Left ventricle myocardium inferior (tissue), 1 donor: ENCODE data around the gene TIMM17B. TPM values are rescaled to one million over a fixed set of nuclear protein-coding genes. Genes with fewer than 3 reads are reported as not detected.
A peak's percentile ranks its signal among the peaks of the same experiment; 100 is the strongest.

ENCODE experiments used
- DNase-seq: peaks from one replicate; pipeline ENCODE4 v3.0.0-alpha.2; 2020
- H3K27ac ChIP-seq: fragments of 200-600 bp; replicated peaks from 2 replicates; pipeline ENCODE4 v1.8.0; 2021
- H3K27me3 ChIP-seq: fragments of 200-600 bp; 2 replicates; pipeline ENCODE4 v1.8.0; 2021; ENCODE audit warnings: low read depth
- H3K36me3 ChIP-seq: fragments of 200-600 bp; 2 replicates; pipeline ENCODE4 v1.8.0; 2021
- H3K4me1 ChIP-seq: fragments of 200-600 bp; 2 replicates; pipeline ENCODE4 v1.8.0; 2021
- H3K4me3 ChIP-seq: fragments of 200-600 bp; 2 replicates; pipeline ENCODE4 v1.8.0; 2021; ENCODE audit warnings: mild to moderate bottlenecking, moderate library complexity
- H3K9me3 ChIP-seq: fragments of 200-600 bp; replicated peaks from 2 replicates; pipeline ENCODE4 v1.8.0; 2021
- intact Hi-C: fragments of 100-400 bp; cut with micrococcal nuclease; formaldehyde crosslinking; loops from one replicate; pipeline ENCODE4 v1.11.0; 2022
- total RNA-seq: library from RNA; stranded (reverse); fragmentation: NEBNext Ultra II Directional; extraction: Animal tissue kit (Norgen Biotek cat#: 25700); gene quantifications from one replicate; pipeline ENCODE4 v1.2.1, GENCODE V29; 2021
- TF ChIP-seq, protein P1 (sequence below): fragments of 200-600 bp; IDR thresholded peaks from 2 replicates; pipeline ENCODE4 v1.8.0; 2021; ENCODE audit warnings: antibody characterized with exemption, mild to moderate bottlenecking, borderline replicate concordance
- donor health status: DM: no; HTN: yes; CAD: no; lungs with severe emphysema.

TIMM17B gene
- total RNA-seq, 1 donor from 2014 or later = 76.1 TPM

- no peaks in the 10 kb centered on the region for H3K27me3 ChIP-seq
- no peak overlapping the region for H3K4me3 ChIP-seq
- no peak for DNase-seq
- peaks cover 28% of the 10 kb centered on the region for H3K4me1 ChIP-seq
- no peaks in the 10 kb centered on the region for H3K9me3 ChIP-seq
- H3K36me3 ChIP-seq = peaks cover 31% of the 10 kb centered on the region
- intact Hi-C loops = no loop called here
- no peak overlapping the region for H3K27ac ChIP-seq
- TF ChIP-seq, protein P1, sequence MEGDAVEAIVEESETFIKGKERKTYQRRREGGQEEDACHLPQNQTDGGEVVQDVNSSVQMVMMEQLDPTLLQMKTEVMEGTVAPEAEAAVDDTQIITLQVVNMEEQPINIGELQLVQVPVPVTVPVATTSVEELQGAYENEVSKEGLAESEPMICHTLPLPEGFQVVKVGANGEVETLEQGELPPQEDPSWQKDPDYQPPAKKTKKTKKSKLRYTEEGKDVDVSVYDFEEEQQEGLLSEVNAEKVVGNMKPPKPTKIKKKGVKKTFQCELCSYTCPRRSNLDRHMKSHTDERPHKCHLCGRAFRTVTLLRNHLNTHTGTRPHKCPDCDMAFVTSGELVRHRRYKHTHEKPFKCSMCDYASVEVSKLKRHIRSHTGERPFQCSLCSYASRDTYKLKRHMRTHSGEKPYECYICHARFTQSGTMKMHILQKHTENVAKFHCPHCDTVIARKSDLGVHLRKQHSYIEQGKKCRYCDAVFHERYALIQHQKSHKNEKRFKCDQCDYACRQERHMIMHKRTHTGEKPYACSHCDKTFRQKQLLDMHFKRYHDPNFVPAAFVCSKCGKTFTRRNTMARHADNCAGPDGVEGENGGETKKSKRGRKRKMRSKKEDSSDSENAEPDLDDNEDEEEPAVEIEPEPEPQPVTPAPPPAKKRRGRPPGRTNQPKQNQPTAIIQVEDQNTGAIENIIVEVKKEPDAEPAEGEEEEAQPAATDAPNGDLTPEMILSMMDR = no peak
These were observed 23.1 kb upstream of the TIMM17B start for GRCh38 chrX:48920718-48921104.

DNA sequence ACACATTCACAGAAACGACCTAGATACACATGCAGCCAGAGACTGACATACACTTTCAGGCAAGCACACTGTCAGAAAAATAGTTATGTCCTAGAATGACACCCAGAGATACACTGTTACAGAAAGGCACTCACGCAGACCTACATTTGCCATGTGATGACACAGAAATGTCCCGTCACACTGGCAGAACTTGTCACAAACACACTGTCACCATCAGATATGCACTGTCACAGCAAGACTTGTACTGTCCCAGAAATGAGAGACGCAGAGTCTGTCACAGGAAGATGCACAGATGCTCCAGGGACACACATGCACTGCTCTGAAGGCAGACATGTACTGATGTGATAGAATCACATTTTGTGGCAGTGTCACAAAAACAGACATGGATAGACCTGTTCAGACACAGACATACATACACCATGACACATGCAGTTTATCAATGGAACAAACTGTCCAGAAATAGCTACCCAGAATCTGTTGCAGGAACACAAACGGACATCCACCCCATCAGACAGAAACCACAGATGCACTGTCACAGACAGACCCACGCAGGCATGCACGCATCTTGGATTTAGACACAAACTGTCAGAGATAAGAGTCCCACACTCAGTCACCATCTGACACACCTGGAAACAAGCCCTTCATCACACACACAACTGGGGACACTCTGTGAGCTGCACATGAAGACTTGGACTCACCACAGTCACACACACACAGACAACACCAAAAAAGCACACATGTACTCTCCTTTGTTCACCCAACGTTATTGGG, 22.6 kb upstream of the TIMM17B start:
- Histone ChIP-seq H3K36me3 (peaks cover 25% of the 10 kb centered on the region), H3K27ac (peak overlapping the region; percentile 84), H3K4me3 (no peak overlapping the region), H3K9me3 (no peaks in the 10 kb centered on the region), H3K4me1 (peaks cover 28% of the 10 kb centered on the region), H3K27me3 (no peaks in the 10 kb centered on the region)
- intact Hi-C loops = no loop called here
- TF ChIP-seq, protein P1 = no peak
- no peak for DNase-seq

DNA sequence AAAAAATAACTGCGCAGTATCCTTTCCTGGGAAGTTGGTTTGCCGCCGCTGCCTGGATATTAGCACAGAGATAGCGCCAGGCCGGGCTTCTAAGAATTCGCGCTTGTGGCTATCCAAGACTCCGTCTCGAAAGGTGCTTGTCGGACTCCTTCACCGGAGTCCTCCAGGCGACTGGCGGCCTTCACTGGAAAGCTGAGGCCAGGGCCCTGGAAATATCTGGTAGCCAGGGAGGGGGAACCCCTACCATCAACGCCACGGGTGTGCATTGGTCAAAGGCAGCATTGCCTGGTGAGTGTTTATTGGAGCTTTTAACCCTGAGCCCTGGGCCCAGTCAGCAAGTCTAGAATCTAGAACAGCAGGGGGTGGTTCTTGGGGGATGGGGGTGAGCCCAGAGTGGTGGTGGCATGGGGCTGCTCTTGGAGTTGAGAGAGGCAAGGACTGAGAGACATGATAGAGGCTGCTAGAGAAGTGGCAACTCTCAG, 21.8 kb upstream of the TIMM17B start:
- intact Hi-C loops = no loop called here
- no peaks in the 10 kb centered on the region for H3K9me3 ChIP-seq
- peaks cover 28% of the 10 kb centered on the region for H3K4me1 ChIP-seq
- H3K4me3 ChIP-seq = peak overlapping the region; percentile 72
- no peaks in the 10 kb centered on the region for H3K27me3 ChIP-seq
- TF ChIP-seq, protein P1 = no peak
- DNase-seq = no peak
- H3K27ac ChIP-seq = peak overlapping the region; percentile 84
- H3K36me3 ChIP-seq = peaks cover 19% of the 10 kb centered on the region

GRCh38 chrX:48918643-48919340, 21.2 kb upstream of the TIMM17B start, which contains the start of gene PIM2:
PIM2 (minus strand) TSS chrX:48919024; CDS start chrX:48918834, 190 bp downstream.
- peak; percentile 88 for DNase-seq
- Histone ChIP-seq H3K4me3 (peak within 1 kb of the TSS; percentile 72), H3K27ac (peak within 1 kb of the TSS; percentile 84), H3K4me1 (peaks cover 28% of the 10 kb centered on the region), H3K9me3 (no peaks in the 10 kb centered on the region), H3K27me3 (no peaks in the 10 kb centered on the region), H3K36me3 (peaks cover 14% of the 10 kb centered on the region)
- intact Hi-C loops = no loop called here
- TF ChIP-seq, protein P1 = no peak

DNA sequence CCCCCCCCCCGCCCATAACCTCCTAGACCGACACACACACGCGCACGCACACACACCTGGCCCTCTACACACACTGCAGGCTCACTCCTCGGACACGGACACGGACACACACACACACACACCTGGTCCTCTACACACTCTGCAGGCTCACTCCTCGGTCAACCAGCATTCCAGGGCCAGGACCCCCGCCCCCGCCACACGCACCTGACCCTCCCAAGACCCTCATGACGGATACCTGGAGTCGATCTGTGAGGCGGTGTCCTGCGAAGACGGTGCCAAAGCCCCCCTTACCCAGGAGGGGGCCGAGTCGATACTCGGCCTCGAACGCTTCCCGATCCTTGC, 20.7 kb upstream of the TIMM17B start:
- no peaks in the 10 kb centered on the region for H3K9me3 ChIP-seq
- no peak for DNase-seq
- TF ChIP-seq, protein P1 = no peak
- intact Hi-C loops = no loop called here
- H3K36me3 ChIP-seq = peaks cover 8% of the 10 kb centered on the region
- H3K4me3 ChIP-seq = peak overlapping the region; percentile 72
- peaks cover 28% of the 10 kb centered on the region for H3K4me1 ChIP-seq
- H3K27ac ChIP-seq = peak overlapping the region; percentile 84
- H3K27me3 ChIP-seq = no peaks in the 10 kb centered on the region
